GM18870 (cell line): ENCODE data around the gene SPAAR.

Experiments
- ATAC-seq: cut with Tn5 transposase; IDR thresholded peaks from one replicate; pipeline ENCODE4 v1.9.1; 2021; ENCODE audit warnings: moderate library complexity; ENCODE audit not compliant: unreplicated experiment

The SPAAR gene

GRCh38 chr9:35945341-35946018 is 36.2 kb downstream of the SPAAR start:
- no peak for ATAC-seq

GRCh38 chr9:35948451-35948850 is 39.2 kb downstream of the SPAAR start:
- ATAC-seq, result no peak

- ATAC-seq, result no peak
These were observed 39.6 kb downstream of the SPAAR start for GRCh38 chr9:35948901-35949318.

GRCh38 chr9:35951736-35952135 is 42.4 kb downstream of the SPAAR start:
- ATAC-seq, result no peak

GRCh38 chr9:35952526-35953191 is 43.4 kb downstream of the SPAAR start:
- no peak for ATAC-seq

- ATAC-seq, result no peak
These were observed 45.8 kb downstream of the SPAAR start for GRCh38 chr9:35954942-35955546.

- no peak for ATAC-seq
These were observed 47.4 kb downstream of the SPAAR start for GRCh38 chr9:35956651-35957050.

GRCh38 chr9:35958104-35958837 is 49.0 kb downstream of the SPAAR start, which contains the start of gene OR2S2:
OR2S2 (minus strand) TSS chr9:35958154; CDS start chr9:35958098, 56 bp downstream.
- no peak for ATAC-seq

GRCh38 chr9:35960039-35960655 is 50.9 kb downstream of the SPAAR start:
- ATAC-seq, result no peak
